Measurements from ENCODE around the gene LDHAL6B. TPM values are rescaled to one million over a fixed set of nuclear protein-coding genes. Genes with fewer than 3 reads are reported as not detected.

LDHAL6B gene
- total and polyA plus RNA-seq, 2 donors from 2014 or later: not detected

DNA sequence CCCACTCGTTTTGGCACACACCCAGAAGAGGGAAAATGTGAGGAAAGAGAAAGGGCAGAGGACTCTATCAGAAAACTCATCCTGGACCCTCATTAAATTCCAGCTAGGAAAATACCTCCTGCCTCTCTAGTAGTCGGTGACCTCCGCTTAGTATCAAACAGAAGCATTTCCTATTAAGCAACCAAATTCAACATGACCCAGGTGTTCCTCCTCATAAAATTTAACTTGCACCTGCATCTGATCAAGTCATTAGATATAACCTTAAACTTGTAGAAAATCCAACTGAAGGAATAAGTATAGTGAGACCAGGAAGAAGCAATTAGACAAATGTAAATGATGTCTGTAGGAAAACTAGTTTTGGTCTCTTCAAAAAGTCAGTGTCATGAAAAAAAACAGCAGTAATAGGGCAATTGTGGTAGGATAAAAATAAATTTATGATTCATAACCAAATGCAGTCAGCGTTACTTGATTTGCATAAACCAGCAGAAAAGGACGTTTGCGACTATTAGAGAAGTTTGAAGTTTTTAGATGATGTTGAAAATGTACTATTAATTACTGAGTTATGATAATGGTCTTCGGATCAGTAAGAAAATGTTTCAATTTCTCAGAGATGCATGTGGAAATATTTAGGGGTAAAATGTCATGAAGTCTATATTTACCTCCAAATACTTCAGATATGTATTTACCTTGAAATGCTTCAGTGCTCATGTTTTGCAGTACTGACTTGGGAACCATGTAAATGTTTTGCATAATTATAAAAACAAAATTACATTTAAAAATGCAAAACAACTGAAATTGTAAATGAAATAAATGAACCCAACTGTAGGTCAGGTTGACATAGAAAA is 44.6 kb downstream of the LDHAL6B start:
- FAIRE-seq: no peak
- intact Hi-C loops (cut with DNase I): no loop called here
- H3K9ac ChIP-seq (ENCODE audit: low read length in 3 of 3): no peak overlapping the region

DNA sequence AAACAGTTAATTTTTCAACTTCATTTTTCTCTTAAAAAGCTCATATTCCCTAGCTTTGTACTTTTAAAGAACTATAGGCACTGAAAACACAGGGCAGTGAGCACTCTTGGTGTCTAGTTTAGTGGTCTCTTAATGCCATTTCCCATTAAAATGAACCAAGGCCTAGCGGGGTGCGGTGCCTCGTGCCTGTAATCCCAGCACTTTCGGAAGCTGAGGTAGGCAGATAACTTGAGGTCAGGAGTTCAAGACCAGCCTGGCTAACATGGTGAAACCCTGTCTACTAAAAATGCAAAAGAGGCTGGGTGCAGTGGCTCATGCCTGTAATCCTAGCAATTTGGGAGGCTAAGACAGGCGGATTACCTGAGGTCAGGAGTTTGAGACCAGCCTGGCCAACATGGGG is 45.5 kb downstream of the LDHAL6B start:
- H3K27ac ChIP-seq (ENCODE audit: low read depth in 2 of 2, low read length in 2 of 2): no peak overlapping the region
- H3K36me3 ChIP-seq (ENCODE audit: control insufficient read depth in 2 of 3, insufficient read depth in 3 of 3, low read length in 3 of 3): no peaks in the 10 kb centered on the region
- no peak for FAIRE-seq
- H3K4me1 ChIP-seq (ENCODE audit: control insufficient read depth in 2 of 3, insufficient read depth in 2 of 3, low read depth in 1 of 3, low read length in 3 of 3): peaks cover 0 to 3% (median 3%) of the 10 kb centered on the region in 3 donors
- no peak for DNase-seq
- TF ChIP-seq, protein P1, sequence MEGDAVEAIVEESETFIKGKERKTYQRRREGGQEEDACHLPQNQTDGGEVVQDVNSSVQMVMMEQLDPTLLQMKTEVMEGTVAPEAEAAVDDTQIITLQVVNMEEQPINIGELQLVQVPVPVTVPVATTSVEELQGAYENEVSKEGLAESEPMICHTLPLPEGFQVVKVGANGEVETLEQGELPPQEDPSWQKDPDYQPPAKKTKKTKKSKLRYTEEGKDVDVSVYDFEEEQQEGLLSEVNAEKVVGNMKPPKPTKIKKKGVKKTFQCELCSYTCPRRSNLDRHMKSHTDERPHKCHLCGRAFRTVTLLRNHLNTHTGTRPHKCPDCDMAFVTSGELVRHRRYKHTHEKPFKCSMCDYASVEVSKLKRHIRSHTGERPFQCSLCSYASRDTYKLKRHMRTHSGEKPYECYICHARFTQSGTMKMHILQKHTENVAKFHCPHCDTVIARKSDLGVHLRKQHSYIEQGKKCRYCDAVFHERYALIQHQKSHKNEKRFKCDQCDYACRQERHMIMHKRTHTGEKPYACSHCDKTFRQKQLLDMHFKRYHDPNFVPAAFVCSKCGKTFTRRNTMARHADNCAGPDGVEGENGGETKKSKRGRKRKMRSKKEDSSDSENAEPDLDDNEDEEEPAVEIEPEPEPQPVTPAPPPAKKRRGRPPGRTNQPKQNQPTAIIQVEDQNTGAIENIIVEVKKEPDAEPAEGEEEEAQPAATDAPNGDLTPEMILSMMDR (IDR thresholded peaks at IDR 0.05; ENCODE audit: borderline replicate concordance, extremely low read depth, insufficient read depth): no peak
- no peak overlapping the region for H3K4me3 ChIP-seq (ENCODE audit: low read length in 3 of 3)
- intact Hi-C loops (cut with DNase I): no loop called here
- H3K9ac ChIP-seq (ENCODE audit: low read length in 3 of 3): no peak overlapping the region
- no peaks in the 10 kb centered on the region for H3K9me3 ChIP-seq (ENCODE audit: control insufficient read depth in 2 of 3, insufficient read depth in 1 of 3, low read length in 3 of 3)
- H3K27me3 ChIP-seq (ENCODE audit: control insufficient read depth, insufficient read depth, low read length): no peaks in the 10 kb centered on the region

More for the DNA sequence above, 44.6 kb downstream of the LDHAL6B start:
- peaks cover 0 to 3% (median 3%) of the 10 kb centered on the region in 3 donors for H3K4me1 ChIP-seq (ENCODE audit: control insufficient read depth in 2 of 3, insufficient read depth in 2 of 3, low read depth in 1 of 3, low read length in 3 of 3)
- H3K4me3 ChIP-seq (ENCODE audit: low read length in 3 of 3): no peak overlapping the region
- TF ChIP-seq, protein P1 (IDR thresholded peaks at IDR 0.05; ENCODE audit: borderline replicate concordance, extremely low read depth, insufficient read depth): no peak
- no peak overlapping the region for H3K27ac ChIP-seq (ENCODE audit: low read depth in 2 of 2, low read length in 2 of 2)
- H3K9me3 ChIP-seq (ENCODE audit: control insufficient read depth in 2 of 3, insufficient read depth in 1 of 3, low read length in 3 of 3): no peaks in the 10 kb centered on the region
- H3K27me3 ChIP-seq (ENCODE audit: control insufficient read depth, insufficient read depth, low read length): no peaks in the 10 kb centered on the region
- no peak for DNase-seq
- H3K36me3 ChIP-seq (ENCODE audit: control insufficient read depth in 2 of 3, insufficient read depth in 3 of 3, low read length in 3 of 3): no peaks in the 10 kb centered on the region

DNA sequence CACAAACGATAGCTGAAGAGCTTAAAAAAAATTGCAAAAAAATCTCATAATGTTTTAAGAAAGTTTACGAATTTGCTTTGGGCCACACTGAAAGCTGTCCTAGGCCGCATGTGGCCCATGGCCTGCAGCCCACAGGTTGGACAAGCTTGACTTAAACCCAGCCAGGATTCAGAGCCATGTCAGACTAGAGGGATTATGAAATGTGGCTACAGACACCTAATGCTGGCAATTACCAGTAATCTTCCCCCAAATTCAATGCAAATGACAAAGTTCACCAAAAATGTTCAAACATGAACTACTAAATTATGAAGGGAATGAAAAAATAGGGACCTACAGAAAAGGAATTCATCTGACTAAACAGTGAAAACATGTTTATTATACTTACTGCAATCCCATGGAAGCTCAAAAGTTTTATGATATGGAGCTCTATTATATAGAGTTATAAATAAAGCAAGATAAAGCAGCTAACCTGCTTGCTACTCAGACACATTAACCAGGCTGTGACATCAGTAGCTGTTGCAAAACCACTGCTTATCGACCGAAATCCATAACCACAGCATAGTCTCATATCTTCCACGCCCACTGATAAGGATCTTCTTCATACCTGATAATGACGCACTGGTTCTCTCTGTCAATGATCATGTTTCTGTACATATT is 49.2 kb downstream of the LDHAL6B start:
- Histone ChIP-seq H3K36me3 (ENCODE audit: control insufficient read depth in 2 of 3, insufficient read depth in 3 of 3, low read length in 3 of 3) (no peaks in the 10 kb centered on the region), H3K9me3 (ENCODE audit: control insufficient read depth in 2 of 3, insufficient read depth in 1 of 3, low read length in 3 of 3) (no peaks in the 10 kb centered on the region), H3K9ac (ENCODE audit: low read length in 3 of 3) (no peak overlapping the region), H3K4me3 (ENCODE audit: low read length in 3 of 3) (no peak overlapping the region), H3K27ac (ENCODE audit: low read depth in 2 of 2, low read length in 2 of 2) (no peak overlapping the region), H3K27me3 (ENCODE audit: control insufficient read depth, insufficient read depth, low read length) (no peaks in the 10 kb centered on the region), H3K4me1 (ENCODE audit: control insufficient read depth in 2 of 3, insufficient read depth in 2 of 3, low read depth in 1 of 3, low read length in 3 of 3) (no peaks in the 10 kb centered on the region)
- DNase-seq (no peak), FAIRE-seq (no peak)
- TF ChIP-seq, protein P1 (IDR thresholded peaks at IDR 0.05; ENCODE audit: borderline replicate concordance, extremely low read depth, insufficient read depth): no peak
- intact Hi-C loops (cut with DNase I): no loop called here
